GM23338 (cell line): Measurements from ENCODE around the gene AQP12B.

Experiments used
- TF ChIP-seq, protein P1 (sequence below): IDR thresholded peaks from one replicate; pipeline ENCODE4 v1.6.1; 2018; ENCODE audit warnings: antibody characterized with exemption; ENCODE audit not compliant: unreplicated experiment
- TF ChIP-seq, protein P2 (sequence below), 2 experiments: fragments of 200-600 bp in 1 of 2; sonication (generic) in 1 of 2; conservative IDR thresholded peaks; 2 replicates each; pipeline versions ENCODE4 v1.5.1 to v1.6.1; 2016 to 2017; ENCODE audit warnings: antibody characterized with exemption in 2 of 2, low read depth in 2 of 2, mild to moderate bottlenecking in 2 of 2, moderate library complexity in 1 of 2

GRCh38 chr2:240649331-240649730 is 33.4 kb downstream of the AQP12B start:
- TF ChIP-seq, protein P1, sequence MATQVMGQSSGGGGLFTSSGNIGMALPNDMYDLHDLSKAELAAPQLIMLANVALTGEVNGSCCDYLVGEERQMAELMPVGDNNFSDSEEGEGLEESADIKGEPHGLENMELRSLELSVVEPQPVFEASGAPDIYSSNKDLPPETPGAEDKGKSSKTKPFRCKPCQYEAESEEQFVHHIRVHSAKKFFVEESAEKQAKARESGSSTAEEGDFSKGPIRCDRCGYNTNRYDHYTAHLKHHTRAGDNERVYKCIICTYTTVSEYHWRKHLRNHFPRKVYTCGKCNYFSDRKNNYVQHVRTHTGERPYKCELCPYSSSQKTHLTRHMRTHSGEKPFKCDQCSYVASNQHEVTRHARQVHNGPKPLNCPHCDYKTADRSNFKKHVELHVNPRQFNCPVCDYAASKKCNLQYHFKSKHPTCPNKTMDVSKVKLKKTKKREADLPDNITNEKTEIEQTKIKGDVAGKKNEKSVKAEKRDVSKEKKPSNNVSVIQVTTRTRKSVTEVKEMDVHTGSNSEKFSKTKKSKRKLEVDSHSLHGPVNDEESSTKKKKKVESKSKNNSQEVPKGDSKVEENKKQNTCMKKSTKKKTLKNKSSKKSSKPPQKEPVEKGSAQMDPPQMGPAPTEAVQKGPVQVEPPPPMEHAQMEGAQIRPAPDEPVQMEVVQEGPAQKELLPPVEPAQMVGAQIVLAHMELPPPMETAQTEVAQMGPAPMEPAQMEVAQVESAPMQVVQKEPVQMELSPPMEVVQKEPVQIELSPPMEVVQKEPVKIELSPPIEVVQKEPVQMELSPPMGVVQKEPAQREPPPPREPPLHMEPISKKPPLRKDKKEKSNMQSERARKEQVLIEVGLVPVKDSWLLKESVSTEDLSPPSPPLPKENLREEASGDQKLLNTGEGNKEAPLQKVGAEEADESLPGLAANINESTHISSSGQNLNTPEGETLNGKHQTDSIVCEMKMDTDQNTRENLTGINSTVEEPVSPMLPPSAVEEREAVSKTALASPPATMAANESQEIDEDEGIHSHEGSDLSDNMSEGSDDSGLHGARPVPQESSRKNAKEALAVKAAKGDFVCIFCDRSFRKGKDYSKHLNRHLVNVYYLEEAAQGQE, result no peak
- TF ChIP-seq, protein P2, sequence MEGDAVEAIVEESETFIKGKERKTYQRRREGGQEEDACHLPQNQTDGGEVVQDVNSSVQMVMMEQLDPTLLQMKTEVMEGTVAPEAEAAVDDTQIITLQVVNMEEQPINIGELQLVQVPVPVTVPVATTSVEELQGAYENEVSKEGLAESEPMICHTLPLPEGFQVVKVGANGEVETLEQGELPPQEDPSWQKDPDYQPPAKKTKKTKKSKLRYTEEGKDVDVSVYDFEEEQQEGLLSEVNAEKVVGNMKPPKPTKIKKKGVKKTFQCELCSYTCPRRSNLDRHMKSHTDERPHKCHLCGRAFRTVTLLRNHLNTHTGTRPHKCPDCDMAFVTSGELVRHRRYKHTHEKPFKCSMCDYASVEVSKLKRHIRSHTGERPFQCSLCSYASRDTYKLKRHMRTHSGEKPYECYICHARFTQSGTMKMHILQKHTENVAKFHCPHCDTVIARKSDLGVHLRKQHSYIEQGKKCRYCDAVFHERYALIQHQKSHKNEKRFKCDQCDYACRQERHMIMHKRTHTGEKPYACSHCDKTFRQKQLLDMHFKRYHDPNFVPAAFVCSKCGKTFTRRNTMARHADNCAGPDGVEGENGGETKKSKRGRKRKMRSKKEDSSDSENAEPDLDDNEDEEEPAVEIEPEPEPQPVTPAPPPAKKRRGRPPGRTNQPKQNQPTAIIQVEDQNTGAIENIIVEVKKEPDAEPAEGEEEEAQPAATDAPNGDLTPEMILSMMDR (conservative IDR thresholded peaks at IDR 0.05; ENCODE audit: low read depth in 2 of 2), result no peak
